Endothelial cell of hepatic sinusoid (primary cell): Measurements from ENCODE around the gene SH3RF2.

ENCODE experiments used
- in situ Hi-C: cut with HindIII; loops from 2 replicates; pipeline ENCODE4 v1.10.0; 2017; ENCODE audit warnings: low sequenced_read_pairs

Gene SH3RF2

GRCh38 chr5:146112476-146112875 is 176.1 kb downstream of the SH3RF2 start:
- in situ Hi-C loops, result loop anchor here (5.0 kb wide), 1 partner anchor 50 kb away; no protein-coding TSS in a partner anchor
